Hematopoietic multipotent progenitor cell treated with erythropoietin and hydrocortisone succinate and interleukin-3 and kit ligand, for 4 days (in vitro differentiated cells): Measurements from ENCODE around the gene METTL16.
A peak's percentile ranks its signal among the peaks of the same experiment; 100 is the strongest.
"Not testable (repeated sequence)": the region's sequence is repeated elsewhere in the genome, so short reads cannot be mapped to it uniquely, and the experiment has no call there.

Experiments
- DNase-seq: peaks from one replicate; pipeline ENCODE4 v3.0.0-alpha.2; 2015

METTL16 gene

DNA sequence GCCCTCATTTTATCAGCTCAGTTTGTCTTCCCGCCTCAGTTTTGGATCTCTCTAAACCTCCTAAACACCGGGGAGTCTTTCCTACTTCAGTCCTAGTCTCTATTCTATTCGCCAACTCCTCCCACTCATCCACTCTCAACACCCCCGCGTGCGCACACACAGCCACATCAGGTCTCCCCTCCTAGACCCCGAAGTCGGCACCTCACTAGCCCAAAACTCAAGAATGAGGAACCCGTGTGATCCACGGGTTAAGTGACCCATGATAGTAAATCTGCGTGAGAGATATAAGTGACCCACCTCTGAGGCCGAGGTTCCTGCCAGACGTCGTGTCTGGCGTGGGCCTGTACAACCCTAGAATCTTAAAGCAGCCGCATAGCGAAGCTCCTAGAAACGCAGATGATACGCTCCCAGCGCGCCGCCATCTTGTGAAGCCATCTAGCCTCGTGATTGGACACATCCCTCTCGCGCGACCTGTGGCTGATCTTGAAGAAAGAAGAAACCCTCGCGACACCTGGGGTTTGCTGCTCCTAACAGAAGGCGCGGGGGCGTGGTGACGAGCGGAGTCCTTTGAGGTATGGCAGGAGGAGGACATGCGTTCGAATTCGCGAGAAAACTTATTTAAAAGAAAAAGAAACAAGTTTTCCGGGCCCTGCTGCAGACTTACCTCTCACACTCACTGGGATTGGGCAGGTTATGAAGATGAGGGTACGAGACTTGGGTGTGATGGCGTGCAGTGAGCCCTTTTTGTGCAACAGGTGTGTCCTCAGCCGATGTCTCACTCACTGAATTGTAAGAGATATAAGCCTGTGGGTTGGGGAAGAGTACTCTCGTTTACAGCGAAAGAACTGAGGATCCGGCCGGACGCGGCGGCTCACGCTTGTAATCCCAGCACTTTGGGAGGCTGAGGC lies at the start of gene METTL16:
METTL16 (minus strand) TSS at position 427 of the 908 bp plus-strand sequence. CDS start 9,557 bp downstream, outside the sequence.
- peak; percentile 100 for DNase-seq

DNA sequence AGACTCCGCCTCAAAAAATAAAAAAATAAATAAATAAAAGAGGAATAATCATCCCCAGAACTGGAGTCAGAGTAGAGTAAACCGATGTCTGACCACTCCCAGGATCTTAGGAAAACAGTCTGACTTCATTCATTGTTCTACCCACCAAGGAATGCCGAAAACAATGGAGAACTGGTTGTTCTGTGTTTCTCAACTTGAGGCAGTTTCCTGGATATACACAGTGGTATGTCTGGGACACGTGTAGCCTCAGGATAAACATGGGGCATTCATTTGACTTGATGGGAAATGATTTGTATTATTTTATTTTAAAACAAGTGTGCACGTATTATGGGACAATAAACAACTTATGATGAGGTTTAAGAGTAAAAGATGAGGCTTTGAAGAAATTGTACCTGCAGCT lies 49.0 kb upstream of the METTL16 start:
- no peak for DNase-seq

GRCh38 chr17:2551928-2552327 lies 40.2 kb upstream of the METTL16 start:
- DNase-seq: no peak

GRCh38 chr17:2551493-2551892 lies 39.8 kb upstream of the METTL16 start:
- no peak for DNase-seq

DNA sequence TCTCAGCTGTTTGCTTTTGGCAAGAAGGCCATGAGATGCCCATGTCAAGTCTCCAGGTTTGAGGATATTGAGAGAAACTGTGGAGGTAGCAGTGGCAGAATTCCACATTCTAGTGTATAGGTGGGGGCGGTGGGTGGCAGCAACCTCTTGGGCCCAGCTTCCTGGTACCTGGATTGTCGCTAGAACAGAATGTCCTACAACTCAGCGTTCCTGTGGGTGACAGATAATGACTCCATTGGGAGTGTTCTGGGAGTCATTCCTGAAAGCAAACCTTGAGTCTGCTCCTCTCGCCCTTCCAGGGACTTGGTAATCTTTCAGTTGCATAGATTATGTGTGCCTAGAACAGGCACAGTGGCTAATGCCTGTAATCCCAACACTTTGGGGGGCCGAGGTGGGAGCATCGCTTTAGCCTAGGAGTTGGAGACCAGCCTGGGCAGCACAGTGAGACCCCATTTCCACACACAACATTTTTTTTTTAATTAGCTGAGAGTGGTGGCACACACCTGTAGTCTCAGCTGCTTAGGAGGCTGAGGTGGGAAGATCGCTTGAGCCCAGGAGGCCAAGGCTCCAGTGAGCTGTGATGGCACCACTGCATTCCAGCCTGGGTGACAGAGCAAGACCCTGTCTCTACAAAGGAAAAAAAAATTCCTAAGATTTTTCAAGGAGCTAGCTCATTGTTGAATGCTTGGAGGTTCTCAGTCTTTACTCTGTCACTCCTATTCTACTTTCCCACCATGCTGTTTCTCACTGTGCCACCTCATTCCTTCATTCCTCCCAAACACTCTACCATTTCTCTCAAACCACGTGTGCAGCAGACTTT lies 37.9 kb upstream of the METTL16 start:
- no peak for DNase-seq

DNA sequence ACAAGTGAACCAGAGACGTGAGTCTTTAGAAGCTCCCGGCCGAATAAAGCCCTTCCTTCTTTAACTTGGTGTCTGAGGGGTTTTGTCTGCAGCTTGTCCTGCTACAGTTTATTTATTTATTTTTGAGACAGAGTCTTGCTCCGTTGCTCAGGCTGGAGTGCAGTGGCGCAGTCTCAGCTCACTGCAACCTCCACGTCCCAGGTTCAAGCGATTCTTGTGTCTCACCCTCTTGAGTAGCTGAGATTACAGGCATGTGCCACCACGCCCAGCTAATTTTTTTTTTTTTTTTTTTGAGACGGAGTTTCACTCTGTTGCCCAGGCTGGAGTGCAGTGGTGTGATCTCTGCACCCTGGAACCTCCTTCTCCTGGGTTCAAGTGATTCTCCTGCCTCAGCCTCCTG lies 36.3 kb upstream of the METTL16 start:
- not testable (repeated sequence) for DNase-seq

DNA sequence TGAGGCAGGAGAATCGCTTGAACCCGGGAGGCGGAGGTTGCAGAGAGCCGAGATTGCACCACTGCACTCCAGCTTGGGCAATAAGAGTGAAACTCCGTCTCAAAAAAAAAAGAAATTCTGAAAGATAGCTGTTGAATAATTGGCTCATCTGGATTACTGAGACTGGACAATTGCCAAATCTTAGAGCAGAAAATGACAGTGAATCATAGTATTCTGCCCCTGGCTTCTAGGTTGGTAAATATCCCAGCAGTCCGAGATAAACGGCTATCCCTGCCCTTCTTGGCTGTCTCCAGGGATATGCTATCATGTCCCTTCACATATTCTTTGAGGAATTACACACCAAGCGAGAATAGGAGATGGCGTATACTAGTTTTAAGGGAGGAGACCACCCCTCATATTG lies 35.5 kb upstream of the METTL16 start:
- DNase-seq: no peak

GRCh38 chr17:2545393-2545792 lies 33.7 kb upstream of the METTL16 start:
- no peak for DNase-seq

GRCh38 chr17:2542456-2542855 lies 30.8 kb upstream of the METTL16 start:
- peak; percentile 26 for DNase-seq

DNA sequence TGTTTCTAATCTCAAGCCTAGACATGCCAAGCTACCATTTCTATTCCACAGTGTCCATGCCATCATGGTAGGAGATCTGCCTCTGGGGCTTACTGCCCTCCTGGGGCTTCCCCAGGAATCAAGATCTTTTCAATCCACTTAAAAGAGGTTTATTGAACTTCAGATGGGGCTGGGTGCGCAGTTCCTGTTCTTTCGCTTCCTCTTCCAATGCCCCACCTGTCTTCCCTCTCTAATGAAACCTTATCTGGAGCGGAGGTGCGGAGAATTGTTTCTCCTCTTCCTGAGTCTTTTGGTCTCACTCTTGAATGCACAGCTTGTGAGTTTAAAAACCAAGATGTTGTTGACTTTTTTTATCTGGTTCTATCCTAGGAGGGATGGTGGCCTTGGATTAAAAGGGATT lies 30.4 kb upstream of the METTL16 start:
- DNase-seq: no peak

DNA sequence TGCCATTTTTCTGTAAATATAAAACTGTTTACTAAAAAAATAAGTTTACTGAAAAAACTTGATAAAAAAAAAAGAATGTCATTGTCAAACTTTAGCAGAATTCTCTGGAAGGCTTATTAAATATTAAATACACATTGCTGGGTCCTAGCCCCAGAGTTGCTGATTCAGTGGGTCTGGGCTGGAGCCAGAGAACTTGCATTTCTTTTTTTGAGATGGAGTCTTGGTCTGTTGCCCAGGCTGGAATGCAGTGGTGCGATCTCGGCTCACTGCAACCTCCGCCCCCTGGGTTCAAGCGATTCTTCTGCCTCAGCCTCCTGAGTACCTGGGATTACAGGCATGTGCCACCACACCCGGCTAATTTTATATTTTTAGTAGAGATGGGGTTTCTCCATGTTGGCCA lies 25.9 kb upstream of the METTL16 start:
- DNase-seq: not testable (repeated sequence)

GRCh38 chr17:2532146-2532720 lies 20.5 kb upstream of the METTL16 start:
- DNase-seq: no peak

- peak; percentile 59 for DNase-seq
These were observed 19.7 kb upstream of the METTL16 start for GRCh38 chr17:2531243-2531954.

DNA sequence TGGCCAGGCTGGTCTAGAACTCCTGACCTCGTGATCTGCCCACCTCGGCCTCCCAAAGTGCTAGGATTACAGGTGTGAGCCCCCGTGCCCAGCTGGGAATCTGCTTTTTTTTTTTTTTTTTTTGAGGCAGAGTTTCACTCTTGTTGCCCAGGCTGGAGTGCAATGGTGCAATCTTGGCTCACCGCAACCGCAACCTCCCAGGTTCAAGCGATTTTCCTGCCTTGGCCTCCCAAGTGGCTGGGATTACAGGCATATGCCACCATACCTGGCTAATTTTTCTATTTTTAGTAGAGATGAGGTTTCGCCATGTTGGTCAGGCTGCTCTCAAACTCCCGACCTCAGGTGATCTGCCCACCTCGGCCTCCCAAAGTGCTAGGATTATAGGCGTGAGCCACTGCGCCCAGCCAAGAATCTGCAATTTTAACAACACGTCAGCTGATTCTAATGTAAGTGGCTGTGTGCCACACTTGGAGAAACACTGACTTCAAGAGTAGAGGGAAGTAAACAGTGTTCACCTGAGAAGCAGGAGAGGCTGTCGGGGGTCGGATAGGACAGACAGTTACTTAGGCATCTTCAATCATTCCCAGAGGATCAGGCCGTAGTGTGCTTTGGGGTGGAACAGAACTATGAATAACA lies 10.2 kb upstream of the METTL16 start:
- DNase-seq: not testable (repeated sequence)

DNA sequence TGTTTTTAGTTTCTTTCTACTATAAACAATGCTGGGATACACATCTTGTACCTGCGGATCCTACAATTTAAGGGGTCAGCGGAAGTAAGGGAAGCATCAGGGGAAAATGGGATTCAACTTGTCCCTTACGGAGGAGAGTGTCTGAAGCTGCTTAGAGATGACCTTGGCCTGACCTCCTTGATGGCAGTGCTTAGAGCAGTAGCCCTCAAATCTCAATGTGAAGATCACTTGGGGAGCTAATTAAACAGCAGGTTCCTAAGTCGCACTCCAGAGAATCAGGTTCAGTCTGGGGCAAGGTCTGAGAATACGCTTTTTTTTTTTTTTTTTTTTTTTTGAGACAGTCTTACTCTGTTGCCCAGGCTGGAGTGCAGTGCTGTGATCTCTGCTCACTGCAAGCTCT lies 9.6 kb upstream of the METTL16 start:
- no peak for DNase-seq

- DNase-seq: no peak
These were observed 5.9 kb upstream of the METTL16 start for GRCh38 chr17:2517539-2517938.

- DNase-seq: no peak
These were observed 588 bp downstream of the METTL16 start for GRCh38 chr17:2511138-2511461.

GRCh38 chr17:2510559-2510958 lies 1.1 kb downstream of the METTL16 start:
- peak; percentile 11 for DNase-seq

DNA sequence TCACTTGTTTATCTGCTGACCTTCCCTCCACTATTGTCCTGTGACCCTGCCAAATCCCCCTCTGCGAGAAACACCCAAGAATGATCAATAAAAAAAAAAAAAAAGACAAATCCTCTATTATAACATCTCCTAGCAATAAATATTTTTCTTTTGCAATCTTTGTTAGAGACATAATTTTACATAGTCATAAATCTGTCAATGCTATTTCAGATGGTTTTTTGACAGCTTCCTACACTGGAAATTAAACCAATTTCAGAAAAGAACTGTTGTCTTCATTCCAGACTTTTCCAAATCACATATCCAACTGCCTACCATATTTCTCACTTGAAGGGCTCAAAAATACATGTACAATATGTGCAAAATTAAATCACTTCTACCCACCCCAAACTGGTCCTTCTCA lies 3.7 kb downstream of the METTL16 start:
- DNase-seq: no peak

DNA sequence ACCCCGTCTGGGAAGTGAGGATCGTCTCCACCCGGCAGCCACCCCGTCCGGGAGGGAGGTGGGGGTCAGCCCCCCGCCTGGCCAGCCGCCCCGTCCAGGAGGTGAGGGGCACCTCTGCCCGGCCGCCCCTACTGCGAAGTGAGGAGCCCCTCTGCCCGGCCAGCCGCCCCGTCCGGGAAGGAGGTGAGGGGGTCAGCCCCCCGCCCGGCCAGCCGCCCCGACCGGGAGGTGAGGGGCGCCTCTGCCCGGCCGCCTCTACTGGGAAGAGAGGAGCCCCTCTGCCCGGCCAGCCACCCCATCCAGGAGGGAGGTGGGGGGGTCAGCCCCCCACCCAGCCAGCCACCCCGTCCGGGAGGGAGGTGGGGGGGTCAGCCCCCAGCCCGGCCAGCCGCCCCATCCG lies 4.7 kb downstream of the METTL16 start:
- not testable (repeated sequence) for DNase-seq

DNA sequence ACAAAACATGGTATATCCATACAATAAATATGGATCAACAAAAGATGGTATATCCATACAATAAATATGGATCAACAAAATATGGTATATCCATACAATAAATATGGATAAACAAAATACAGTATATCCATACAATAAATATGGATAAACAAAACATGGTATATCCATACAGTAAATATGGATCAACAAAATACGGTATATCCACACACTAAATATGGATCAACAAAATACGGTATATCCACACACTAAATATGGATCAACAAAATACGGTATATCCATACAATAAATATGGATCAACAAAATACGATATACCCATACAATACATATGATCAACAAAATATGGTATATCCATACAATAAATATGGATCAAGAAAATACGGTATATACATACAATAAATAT lies 8.1 kb downstream of the METTL16 start:
- no peak for DNase-seq

DNA sequence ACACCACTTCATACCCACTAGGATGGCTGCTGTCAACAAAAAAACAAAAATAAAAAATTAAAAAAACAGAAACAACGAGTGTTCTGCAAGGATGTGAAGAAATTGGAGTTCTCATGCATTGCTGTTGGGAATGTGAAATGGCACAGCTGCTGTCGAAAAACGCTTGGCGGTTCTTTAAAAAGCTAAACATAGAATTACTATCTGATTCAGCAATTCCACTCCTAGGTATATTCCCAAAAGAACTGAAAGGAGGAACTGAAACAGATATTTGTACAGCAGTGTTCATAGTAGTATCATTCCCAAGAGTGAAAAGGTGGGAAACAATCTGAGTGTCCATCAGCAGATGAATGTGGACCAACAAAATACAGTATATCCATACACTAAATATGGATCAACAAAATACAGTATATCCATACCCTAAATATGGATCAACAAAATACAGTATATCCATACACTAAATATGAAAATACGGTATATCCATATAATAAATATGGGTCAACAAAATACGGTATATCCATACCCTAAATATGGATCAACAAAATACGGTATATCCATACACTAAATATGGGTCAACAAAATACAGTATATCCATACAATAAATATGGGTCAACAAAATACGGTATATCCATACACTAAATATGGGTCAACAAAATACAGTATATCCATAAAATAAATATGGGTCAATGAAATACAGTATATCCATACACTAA lies 8.7 kb downstream of the METTL16 start:
- no peak for DNase-seq
